ENCODE results near the gene ATG4A.

Gene ATG4A

GRCh38 chrX:108165383-108166111 lies 74.0 kb downstream of the ATG4A start:
- FAIRE-seq (no peak), DNase-seq (ENCODE audit: insufficient read length, low spot score) (peak; percentile 22)

- no peak for FAIRE-seq
- DNase-seq (ENCODE audit: insufficient read length, low spot score): peak; percentile 15
Observed at GRCh38 chrX:108167211-108167872, 75.8 kb downstream of the ATG4A start.

- DNase-seq (ENCODE audit: insufficient read length, low spot score): no peak
- no peak for FAIRE-seq
Observed at GRCh38 chrX:108168961-108169740, 77.6 kb downstream of the ATG4A start.

- FAIRE-seq (no peak), DNase-seq (ENCODE audit: insufficient read length, low spot score) (no peak)
Observed at GRCh38 chrX:108169768-108170167, 78.2 kb downstream of the ATG4A start.

- FAIRE-seq (no peak), DNase-seq (ENCODE audit: insufficient read length, low spot score) (no peak)
Observed at GRCh38 chrX:108171671-108172070, 80.1 kb downstream of the ATG4A start.

- FAIRE-seq: no peak
- DNase-seq (ENCODE audit: insufficient read length, low spot score): no peak
Observed at GRCh38 chrX:108173874-108174273, 82.3 kb downstream of the ATG4A start.

- FAIRE-seq (no peak), DNase-seq (ENCODE audit: insufficient read length, low spot score) (no peak)
Observed at GRCh38 chrX:108177351-108178142, 86.0 kb downstream of the ATG4A start.

- DNase-seq (ENCODE audit: insufficient read length, low spot score): no peak
- no peak for FAIRE-seq
Observed at GRCh38 chrX:108178143-108178498, 86.5 kb downstream of the ATG4A start.

GRCh38 chrX:108186811-108187210 lies 95.2 kb downstream of the ATG4A start:
- no peak for FAIRE-seq

GRCh38 chrX:108198420-108198819 lies 106.8 kb downstream of the ATG4A start:
- FAIRE-seq: no peak

More at GRCh38 chrX:108186811-108187210, 95.2 kb downstream of the ATG4A start:
- DNase-seq (ENCODE audit: insufficient read length, low spot score): peak; percentile 44

GRCh38 chrX:108199041-108199440 lies 107.5 kb downstream of the ATG4A start:
- FAIRE-seq (no peak), DNase-seq (ENCODE audit: insufficient read length, low spot score) (no peak)

More at GRCh38 chrX:108198420-108198819, 106.8 kb downstream of the ATG4A start:
- no peak for DNase-seq (ENCODE audit: insufficient read length, low spot score)

- FAIRE-seq (no peak), DNase-seq (ENCODE audit: insufficient read length, low spot score) (peak; percentile 1)
Observed at GRCh38 chrX:108199691-108200090, 108.1 kb downstream of the ATG4A start.

GRCh38 chrX:108203540-108203939 lies 112.0 kb downstream of the ATG4A start:
- DNase-seq (ENCODE audit: insufficient read length, low spot score) (no peak), FAIRE-seq (no peak)

Data from HTR-8/SVneo (cell line).